ENCODE results near the gene TCOF1.

TCOF1 gene

DNA sequence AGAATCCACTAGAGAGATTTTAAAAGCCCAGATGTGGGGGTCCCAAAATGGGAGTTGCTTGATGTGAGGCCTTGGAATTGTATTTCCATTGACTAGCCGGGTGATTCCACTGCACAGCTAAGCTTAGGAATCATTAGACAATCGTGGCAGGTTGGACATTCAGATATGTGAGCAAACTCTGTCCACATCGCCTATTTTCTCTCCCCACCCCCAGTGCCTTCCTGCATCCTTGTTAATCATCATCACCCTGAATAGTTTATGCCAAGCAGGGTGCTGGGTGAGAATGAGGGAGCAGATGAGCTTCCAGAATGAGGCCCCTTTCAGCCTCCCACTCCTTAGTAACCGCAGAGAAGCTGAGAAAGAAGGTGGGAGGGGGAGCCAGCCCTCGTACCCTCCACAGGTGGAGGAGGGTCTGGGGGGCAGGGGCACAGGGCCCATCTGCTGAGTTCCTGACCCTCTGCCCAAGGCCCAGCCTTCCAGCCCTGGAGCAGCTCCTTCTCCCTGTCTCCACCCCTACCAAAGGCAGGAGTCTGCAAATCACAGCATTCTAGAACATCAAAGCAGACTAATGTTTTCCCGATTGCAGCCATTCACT is 7.7 kb upstream of the TCOF1 start:
- TF ChIP-seq, protein P1, sequence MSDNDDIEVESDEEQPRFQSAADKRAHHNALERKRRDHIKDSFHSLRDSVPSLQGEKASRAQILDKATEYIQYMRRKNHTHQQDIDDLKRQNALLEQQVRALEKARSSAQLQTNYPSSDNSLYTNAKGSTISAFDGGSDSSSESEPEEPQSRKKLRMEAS (IDR thresholded peaks at IDR 0.05): no peak
- TF ChIP-seq TAF1 (IDR thresholded peaks at IDR 0.05; ENCODE audit: low read depth): no peak
- no peak for TF ChIP-seq NFIC (IDR thresholded peaks at IDR 0.05)
- no peak for TF ChIP-seq FOXM1 (IDR thresholded peaks at IDR 0.05; ENCODE audit: borderline replicate concordance, low read depth)
- TF ChIP-seq, protein P2, sequence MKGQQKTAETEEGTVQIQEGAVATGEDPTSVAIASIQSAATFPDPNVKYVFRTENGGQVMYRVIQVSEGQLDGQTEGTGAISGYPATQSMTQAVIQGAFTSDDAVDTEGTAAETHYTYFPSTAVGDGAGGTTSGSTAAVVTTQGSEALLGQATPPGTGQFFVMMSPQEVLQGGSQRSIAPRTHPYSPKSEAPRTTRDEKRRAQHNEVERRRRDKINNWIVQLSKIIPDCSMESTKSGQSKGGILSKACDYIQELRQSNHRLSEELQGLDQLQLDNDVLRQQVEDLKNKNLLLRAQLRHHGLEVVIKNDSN (IDR thresholded peaks at IDR 0.05): no peak
- TF ChIP-seq EGR1 (IDR thresholded peaks at IDR 0.05): no peak
- TF ChIP-seq, protein P3, sequence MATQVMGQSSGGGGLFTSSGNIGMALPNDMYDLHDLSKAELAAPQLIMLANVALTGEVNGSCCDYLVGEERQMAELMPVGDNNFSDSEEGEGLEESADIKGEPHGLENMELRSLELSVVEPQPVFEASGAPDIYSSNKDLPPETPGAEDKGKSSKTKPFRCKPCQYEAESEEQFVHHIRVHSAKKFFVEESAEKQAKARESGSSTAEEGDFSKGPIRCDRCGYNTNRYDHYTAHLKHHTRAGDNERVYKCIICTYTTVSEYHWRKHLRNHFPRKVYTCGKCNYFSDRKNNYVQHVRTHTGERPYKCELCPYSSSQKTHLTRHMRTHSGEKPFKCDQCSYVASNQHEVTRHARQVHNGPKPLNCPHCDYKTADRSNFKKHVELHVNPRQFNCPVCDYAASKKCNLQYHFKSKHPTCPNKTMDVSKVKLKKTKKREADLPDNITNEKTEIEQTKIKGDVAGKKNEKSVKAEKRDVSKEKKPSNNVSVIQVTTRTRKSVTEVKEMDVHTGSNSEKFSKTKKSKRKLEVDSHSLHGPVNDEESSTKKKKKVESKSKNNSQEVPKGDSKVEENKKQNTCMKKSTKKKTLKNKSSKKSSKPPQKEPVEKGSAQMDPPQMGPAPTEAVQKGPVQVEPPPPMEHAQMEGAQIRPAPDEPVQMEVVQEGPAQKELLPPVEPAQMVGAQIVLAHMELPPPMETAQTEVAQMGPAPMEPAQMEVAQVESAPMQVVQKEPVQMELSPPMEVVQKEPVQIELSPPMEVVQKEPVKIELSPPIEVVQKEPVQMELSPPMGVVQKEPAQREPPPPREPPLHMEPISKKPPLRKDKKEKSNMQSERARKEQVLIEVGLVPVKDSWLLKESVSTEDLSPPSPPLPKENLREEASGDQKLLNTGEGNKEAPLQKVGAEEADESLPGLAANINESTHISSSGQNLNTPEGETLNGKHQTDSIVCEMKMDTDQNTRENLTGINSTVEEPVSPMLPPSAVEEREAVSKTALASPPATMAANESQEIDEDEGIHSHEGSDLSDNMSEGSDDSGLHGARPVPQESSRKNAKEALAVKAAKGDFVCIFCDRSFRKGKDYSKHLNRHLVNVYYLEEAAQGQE (IDR thresholded peaks at IDR 0.05; ENCODE audit: low read depth): no peak
- no peak for TF ChIP-seq TCF12 (IDR thresholded peaks at IDR 0.05; ENCODE audit: low read depth)
- no peak for TF ChIP-seq RAD21 (IDR thresholded peaks at IDR 0.05; ENCODE audit: low read depth)
- no peak for TF ChIP-seq CEBPB (IDR thresholded peaks at IDR 0.05)
- no peak for TF ChIP-seq ZBTB7A (IDR thresholded peaks at IDR 0.05; ENCODE audit: low read depth)
- no peak for TF ChIP-seq EP300 (IDR thresholded peaks at IDR 0.05; ENCODE audit: borderline replicate concordance)
- no peak for TF ChIP-seq YY1 (IDR thresholded peaks at IDR 0.05; ENCODE audit: low read depth)
- TF ChIP-seq TEAD4 (IDR thresholded peaks at IDR 0.05): no peak
- TF ChIP-seq CREB1 (IDR thresholded peaks at IDR 0.05; ENCODE audit: low read depth): no peak

DNA sequence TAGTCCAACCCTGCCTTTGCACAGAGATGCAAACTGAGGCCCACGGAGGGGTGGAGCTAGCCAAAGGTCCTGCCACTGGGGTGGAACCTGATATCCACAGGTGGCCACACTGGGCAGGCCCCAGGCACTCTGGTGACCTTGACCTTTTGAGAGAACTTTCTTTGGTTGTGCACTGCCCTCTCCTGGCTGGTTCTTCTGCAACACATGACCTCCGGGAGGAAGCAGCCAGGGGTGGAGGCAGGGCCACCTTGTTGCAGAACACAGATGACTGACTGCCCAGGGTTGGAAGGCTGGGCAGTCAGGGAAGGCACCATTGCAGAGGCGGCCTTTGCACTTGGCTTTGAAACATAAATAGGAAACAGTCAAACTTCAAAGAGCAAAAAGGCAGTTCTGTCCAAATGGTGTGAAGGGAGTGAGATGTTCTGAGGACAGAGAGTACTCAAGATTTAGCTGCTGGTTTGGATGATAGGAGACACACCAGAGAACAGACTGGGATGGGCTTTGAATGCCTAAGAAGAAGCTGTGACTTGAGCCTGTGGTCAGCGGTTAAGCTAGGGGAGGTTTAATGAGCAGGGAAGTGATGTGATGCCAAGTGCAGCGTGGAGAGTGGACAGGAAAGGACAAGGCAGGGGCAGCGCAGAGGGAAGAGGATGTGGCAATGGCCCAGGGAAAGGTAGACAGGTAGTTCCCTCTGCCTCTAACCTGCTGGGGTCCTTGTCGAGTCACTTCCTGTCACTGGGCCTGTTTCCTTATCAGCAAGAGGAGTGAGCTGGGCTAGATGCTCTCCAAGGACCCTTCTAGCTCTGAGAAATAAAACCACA is 6.8 kb upstream of the TCOF1 start:
- peak; percentile 27; the same call in 1 of the 2 replicates for TF ChIP-seq CEBPB (IDR thresholded peaks at IDR 0.05)
- 0 out of 2 replicates have a peak, but pooled peaks have one; percentile 21 for TF ChIP-seq TCF12 (IDR thresholded peaks at IDR 0.05; ENCODE audit: low read depth)
- TF ChIP-seq RAD21 (IDR thresholded peaks at IDR 0.05; ENCODE audit: low read depth): peak; percentile 95
- TF ChIP-seq, protein P1 (IDR thresholded peaks at IDR 0.05): peak; percentile 54
- TF ChIP-seq NFIC (IDR thresholded peaks at IDR 0.05): no peak
- TF ChIP-seq, protein P2 (IDR thresholded peaks at IDR 0.05): peak; percentile 85

DNA sequence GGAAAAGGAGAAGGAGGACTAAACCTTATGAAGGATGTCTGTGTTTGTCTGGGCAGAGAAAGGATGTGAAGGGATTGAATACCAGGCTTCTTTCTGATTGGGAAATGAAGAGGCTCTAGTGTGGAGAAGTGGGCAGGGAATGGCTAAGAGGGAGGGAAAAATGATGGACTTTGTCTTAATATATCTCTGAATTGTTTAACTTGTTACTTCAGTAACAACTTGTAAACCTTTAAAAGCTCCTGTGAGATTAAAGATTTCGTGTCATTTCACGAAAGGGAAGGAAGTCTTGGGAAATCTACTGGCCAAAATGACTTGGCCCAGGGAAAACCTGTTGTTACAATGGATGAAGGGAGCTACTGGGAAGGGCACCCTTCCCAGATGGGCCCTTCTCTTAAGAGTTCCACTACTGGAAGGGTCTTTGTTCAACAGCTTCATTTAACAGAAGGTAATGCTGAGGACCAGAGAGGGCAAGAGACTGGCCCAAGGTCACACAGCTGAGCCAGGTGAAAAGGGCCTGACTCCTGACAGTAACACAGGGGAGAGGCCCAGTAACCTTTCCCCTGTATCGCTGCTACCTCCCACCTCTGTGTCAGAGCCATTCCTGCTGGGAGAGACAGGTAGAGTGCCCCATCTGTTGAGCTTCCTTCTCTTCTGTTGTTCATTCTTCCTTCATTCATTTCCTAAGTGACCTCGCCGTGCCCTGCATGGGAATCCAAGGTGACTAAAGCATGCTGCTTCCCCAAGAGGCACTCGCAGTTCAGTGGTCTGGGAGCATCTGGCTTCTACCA is 5.1 kb upstream of the TCOF1 start:
- TF ChIP-seq CEBPB (IDR thresholded peaks at IDR 0.05): no peak
- no peak for TF ChIP-seq EP300 (IDR thresholded peaks at IDR 0.05; ENCODE audit: borderline replicate concordance)
- TF ChIP-seq CREB1 (IDR thresholded peaks at IDR 0.05; ENCODE audit: low read depth): no peak
- no peak for TF ChIP-seq TCF12 (IDR thresholded peaks at IDR 0.05; ENCODE audit: low read depth)
- no peak for TF ChIP-seq NFIC (IDR thresholded peaks at IDR 0.05)
- TF ChIP-seq FOXM1 (IDR thresholded peaks at IDR 0.05; ENCODE audit: borderline replicate concordance, low read depth): no peak
- TF ChIP-seq, protein P3 (IDR thresholded peaks at IDR 0.05; ENCODE audit: low read depth): no peak
- TF ChIP-seq ZBTB7A (IDR thresholded peaks at IDR 0.05; ENCODE audit: low read depth): no peak
- TF ChIP-seq TAF1 (IDR thresholded peaks at IDR 0.05; ENCODE audit: low read depth): no peak

DNA sequence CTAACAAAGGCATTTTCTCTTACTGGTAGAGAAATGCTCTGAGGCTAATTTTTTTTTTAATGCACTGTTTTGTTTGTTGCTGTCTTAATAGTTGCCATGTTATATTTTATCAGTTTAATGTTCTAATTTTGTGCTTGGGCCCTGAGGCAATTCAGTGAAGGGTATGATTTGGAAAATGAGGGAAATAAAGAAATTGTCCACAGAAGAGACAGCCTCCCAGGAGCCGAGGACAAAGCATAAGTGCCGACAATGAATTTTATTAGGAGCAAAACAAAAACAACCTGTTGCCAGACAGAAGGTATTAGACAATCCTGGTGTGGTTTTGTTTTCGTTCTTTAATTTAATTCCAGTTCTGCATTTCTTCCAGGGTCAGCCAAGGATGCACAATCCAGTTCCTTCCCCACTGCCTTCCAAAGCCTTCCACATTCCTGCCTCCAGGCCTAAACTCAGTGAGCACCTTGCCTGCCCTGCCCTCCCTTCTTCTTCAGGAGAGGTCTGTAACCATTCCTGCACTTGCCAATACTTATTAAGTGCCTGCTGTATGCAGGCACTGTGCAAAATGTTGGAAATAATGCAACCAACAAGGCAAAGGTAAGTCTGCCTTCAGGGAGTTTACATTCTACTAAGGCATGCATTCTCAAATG is 4.3 kb upstream of the TCOF1 start:
- no peak for TF ChIP-seq TCF12 (IDR thresholded peaks at IDR 0.05; ENCODE audit: low read depth)
- TF ChIP-seq NFIC (IDR thresholded peaks at IDR 0.05): no peak
- no peak for TF ChIP-seq TEAD4 (IDR thresholded peaks at IDR 0.05)
- no peak for TF ChIP-seq TAF1 (IDR thresholded peaks at IDR 0.05; ENCODE audit: low read depth)
- TF ChIP-seq, protein P2 (IDR thresholded peaks at IDR 0.05): no peak
- TF ChIP-seq YY1 (IDR thresholded peaks at IDR 0.05; ENCODE audit: low read depth): no peak
- no peak for TF ChIP-seq CREB1 (IDR thresholded peaks at IDR 0.05; ENCODE audit: low read depth)
- TF ChIP-seq EP300 (IDR thresholded peaks at IDR 0.05; ENCODE audit: borderline replicate concordance): no peak
- no peak for TF ChIP-seq ZBTB7A (IDR thresholded peaks at IDR 0.05; ENCODE audit: low read depth)
- TF ChIP-seq EGR1 (IDR thresholded peaks at IDR 0.05): no peak
